Mesenchymal stem cell (in vitro differentiated cells and primary cell): Measurements from ENCODE around the gene RPS6KB2.

Experiments used
- DNase-seq: peaks from one replicate; pipeline ENCODE4 v3.0.0-alpha.2; 2013
- H2AFZ ChIP-seq: one replicate; pipeline ENCODE4 v1.6.1; 2013; ENCODE audit warnings: low read depth, mild to moderate bottlenecking, control low read depth, inconsistent platforms, low read length, moderate library complexity
- H2AK5ac ChIP-seq: 2 replicates; pipeline ENCODE4 v1.6.1; 2013; ENCODE audit warnings: low read length, moderate library complexity, mild to moderate bottlenecking, inconsistent platforms; ENCODE audit not compliant: severe bottlenecking
- H2BK120ac ChIP-seq: one replicate; pipeline ENCODE4 v1.6.1; 2013; ENCODE audit warnings: low read depth, mild to moderate bottlenecking, inconsistent platforms, low read length, moderate library complexity
- H2BK12ac ChIP-seq, 2 experiments: one replicate each; pipeline ENCODE4 v1.6.1; 2013; ENCODE audit warnings: inconsistent platforms in 2 of 2, low read length in 2 of 2, mild to moderate bottlenecking in 2 of 2, moderate library complexity in 2 of 2, control low read depth in 1 of 2
- H2BK15ac ChIP-seq: one replicate; pipeline ENCODE4 v1.6.1; 2013; ENCODE audit warnings: mild to moderate bottlenecking, low read depth, inconsistent platforms; ENCODE audit not compliant: poor library complexity, severe bottlenecking
- H2BK5ac ChIP-seq: 2 replicates; pipeline ENCODE4 v1.6.1; 2013; ENCODE audit warnings: low read depth, mild to moderate bottlenecking, low read length, control low read depth, inconsistent platforms; ENCODE audit not compliant: poor library complexity, severe bottlenecking
- H3K14ac ChIP-seq, 2 experiments: one replicate each; pipeline ENCODE4 v1.6.1; 2013; ENCODE audit warnings: inconsistent platforms in 2 of 2, low read length in 2 of 2, control low read depth in 1 of 2, mild to moderate bottlenecking in 1 of 2, moderate library complexity in 1 of 2
- H3K18ac ChIP-seq, 2 experiments: one replicate each; pipeline ENCODE4 v1.6.1; 2013; ENCODE audit warnings: inconsistent platforms in 2 of 2, low read length in 2 of 2, control low read depth in 1 of 2, low read depth in 1 of 2, mild to moderate bottlenecking in 1 of 2
- H3K23ac ChIP-seq, 2 experiments: one replicate each; pipeline ENCODE4 v1.6.1; 2013; ENCODE audit warnings: inconsistent platforms in 2 of 2, low read length in 2 of 2, mild to moderate bottlenecking in 2 of 2, moderate library complexity in 2 of 2, control low read depth in 1 of 2
- H3K27ac ChIP-seq: 2 replicates; pipeline ENCODE4 v1.5.1; 2013; ENCODE audit warnings: mild to moderate bottlenecking, moderate library complexity, low read length, control low read depth, inconsistent platforms; ENCODE audit not compliant: poor library complexity, severe bottlenecking
- H3K27me3 ChIP-seq, 2 experiments: 2 replicates each; pipeline versions ENCODE4 v1.6.1 to v1.7.0; 2013; ENCODE audit warnings: low read length in 2 of 2, mild to moderate bottlenecking in 2 of 2, moderate library complexity in 2 of 2, control low read depth in 1 of 2, inconsistent platforms in 1 of 2; ENCODE audit not compliant: control insufficient read depth in 1 of 2, insufficient read depth in 1 of 2
- H3K36me3 ChIP-seq, 2 experiments: 2 replicates each; pipeline versions ENCODE4 v1.6.1 to v1.7.0; 2013; ENCODE audit warnings: low read length in 2 of 2, control low read depth in 1 of 2, inconsistent platforms in 1 of 2, low read depth in 1 of 2, mild to moderate bottlenecking in 1 of 2; ENCODE audit not compliant: insufficient read depth in 2 of 2, control insufficient read depth in 1 of 2
- H3K4ac ChIP-seq, 2 experiments: one replicate each; pipeline ENCODE4 v1.6.1; 2013; ENCODE audit warnings: inconsistent platforms in 2 of 2, low read length in 2 of 2, mild to moderate bottlenecking in 2 of 2, moderate library complexity in 2 of 2, control low read depth in 1 of 2, low read depth in 1 of 2
- H3K4me1 ChIP-seq: 2 replicates; pipeline ENCODE4 v1.6.1; 2013; ENCODE audit warnings: low read depth, low read length, control low read depth; ENCODE audit not compliant: control insufficient read depth, insufficient read depth
- H3K4me2 ChIP-seq: 2 replicates; pipeline ENCODE4 v1.6.1; 2013; ENCODE audit warnings: low read length, mild to moderate bottlenecking, inconsistent platforms; ENCODE audit not compliant: poor library complexity, severe bottlenecking
- H3K4me3 ChIP-seq, 2 experiments: 2 replicates each; pipeline versions ENCODE4 v1.5.1 to v1.7.0; 2013; ENCODE audit warnings: low read length in 2 of 2, mild to moderate bottlenecking in 2 of 2, control low read depth in 1 of 2, low read depth in 1 of 2; ENCODE audit not compliant: insufficient read depth in 1 of 2
- H3K79me1 ChIP-seq: replicated peaks from 2 replicates; pipeline ENCODE4 v1.6.1; 2013; ENCODE audit warnings: mild to moderate bottlenecking, control low read depth, low read length, inconsistent platforms; ENCODE audit not compliant: poor library complexity, severe bottlenecking
- H3K9ac ChIP-seq: 2 replicates; pipeline ENCODE4 v1.7.0; 2013; ENCODE audit warnings: mild to moderate bottlenecking, low read length, moderate library complexity
- H3K9me3 ChIP-seq: 2 replicates; pipeline ENCODE4 v1.7.0; 2013; ENCODE audit warnings: mild to moderate bottlenecking, low read length; ENCODE audit not compliant: control insufficient read depth
- H4K8ac ChIP-seq: one replicate; pipeline ENCODE4 v1.6.1; 2013; ENCODE audit warnings: inconsistent platforms, mild to moderate bottlenecking, low read length, moderate library complexity
- H4K91ac ChIP-seq: one replicate; pipeline ENCODE4 v1.6.1; 2013; ENCODE audit warnings: mild to moderate bottlenecking, low read length, inconsistent platforms
- WGBS: methylation state at CpG from one replicate; pipeline ENCODE4 v1.1.7; 2013; ENCODE audit warnings: mixed read lengths; 5-methylcytosine and 5-hydroxymethylcytosine counted together

Gene RPS6KB2

DNA sequence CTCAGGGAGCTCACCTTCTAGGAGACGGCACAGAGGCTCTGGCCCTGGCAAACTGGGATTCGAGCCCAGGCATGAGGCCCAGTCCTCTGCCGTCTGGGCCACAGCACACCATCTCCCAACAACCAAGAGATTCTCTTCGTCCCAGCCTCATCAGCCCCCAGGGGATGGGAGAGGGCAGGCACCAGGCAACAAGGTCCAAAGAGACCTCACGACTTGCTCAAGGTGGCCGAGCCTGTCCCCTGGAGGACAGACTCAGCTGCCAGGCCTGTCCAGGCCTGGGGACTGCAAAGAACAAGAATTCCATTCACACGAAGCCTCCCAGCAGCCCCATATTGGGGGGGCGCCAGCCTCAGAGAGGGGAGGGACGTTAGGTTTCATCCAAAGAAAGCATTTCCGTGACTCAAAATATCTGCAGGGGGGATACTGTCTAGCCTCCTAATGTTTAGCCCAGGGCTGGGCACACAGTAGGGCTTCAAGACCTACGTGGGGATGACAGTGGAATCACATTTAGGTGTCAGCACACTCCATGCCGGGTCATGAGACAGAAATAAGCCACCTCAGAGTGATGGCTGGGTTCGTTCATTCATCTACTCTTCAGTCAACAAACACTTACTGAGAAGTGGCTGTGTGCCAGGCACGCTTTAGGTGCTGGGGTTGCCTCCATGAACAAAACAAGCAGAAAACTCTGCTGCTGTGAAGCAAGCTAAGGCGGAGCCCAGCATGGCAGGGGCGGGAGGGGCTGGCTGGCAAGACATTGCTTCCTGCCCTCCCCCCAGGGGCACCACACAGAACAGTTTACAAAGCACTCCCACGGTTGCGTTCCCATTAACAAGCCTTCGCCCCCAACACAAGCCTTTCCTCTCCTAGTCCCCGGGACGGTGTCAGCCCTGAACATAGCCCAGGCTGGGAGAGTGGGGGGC is 11.6 kb upstream of the RPS6KB2 start:
- no peak for DNase-seq
- Histone ChIP-seq H3K14ac (no peak overlapping the region), H2AFZ (no peak overlapping the region), H3K9me3 (no peaks in the 10 kb centered on the region), H3K18ac (no peak overlapping the region), H4K8ac (no peak overlapping the region), H3K36me3 (peaks cover 0 to 4% of the 10 kb centered on the region in 2 experiments), H2AK5ac (no peak overlapping the region), H3K23ac (no peak overlapping the region), H2BK12ac (no peak overlapping the region), H2BK120ac (no peak overlapping the region), H4K91ac (no peak overlapping the region), H3K27me3 (peaks cover 22 to 44% of the 10 kb centered on the region in 2 experiments), H3K4ac (no peak overlapping the region), H3K4me1 (peaks cover 53% of the 10 kb centered on the region), H3K9ac (no peak overlapping the region), H3K79me1 (peaks cover 8% of the 10 kb centered on the region), H3K4me3 (no peak overlapping the region), H2BK15ac (no peak overlapping the region), H3K4me2 (no peak overlapping the region), H2BK5ac (no peak overlapping the region), H3K27ac (no peak overlapping the region)
- WGBS: 78% methylated on average over 21 of the region's 21 CpGs

DNA sequence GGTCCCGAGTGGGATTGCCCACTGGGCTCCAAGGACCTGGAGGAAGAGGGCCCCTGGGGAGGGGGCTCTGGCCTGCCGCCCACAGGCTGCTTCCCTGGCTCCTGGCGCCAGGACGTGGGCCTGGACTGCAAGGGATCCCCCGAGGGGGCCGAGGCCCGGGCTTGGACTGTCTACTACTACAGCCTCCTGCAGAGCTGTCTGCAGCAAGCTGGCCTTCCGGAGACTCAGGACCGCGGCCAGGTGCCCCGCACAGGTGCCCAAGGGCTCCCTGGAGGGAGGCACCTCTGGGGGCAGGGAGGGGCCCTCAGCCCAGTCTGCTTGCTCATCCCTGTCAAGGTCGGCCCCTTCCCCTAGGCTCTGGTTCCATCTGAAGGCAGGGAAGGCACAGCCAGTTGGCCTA is 10.9 kb upstream of the RPS6KB2 start:
- Histone ChIP-seq H4K91ac (no peak overlapping the region), H2BK120ac (no peak overlapping the region), H3K4me3 (no peak overlapping the region), H3K23ac (no peak overlapping the region), H2BK5ac (no peak overlapping the region), H2BK12ac (no peak overlapping the region), H3K4me1 (peaks cover 52% of the 10 kb centered on the region), H2AK5ac (no peak overlapping the region), H3K9me3 (no peaks in the 10 kb centered on the region), H3K27ac (no peak overlapping the region), H2BK15ac (no peak overlapping the region), H3K4me2 (no peak overlapping the region), H3K9ac (no peak overlapping the region), H4K8ac (no peak overlapping the region), H3K14ac (no peak overlapping the region), H3K36me3 (peaks cover 0 to 4% of the 10 kb centered on the region in 2 experiments), H3K27me3 (peaks cover 15 to 37% of the 10 kb centered on the region in 2 experiments), H2AFZ (no peak overlapping the region), H3K79me1 (peaks cover 8% of the 10 kb centered on the region), H3K18ac (no peak overlapping the region), H3K4ac (no peak overlapping the region)
- 89% methylated on average over 12 of the region's 12 CpGs for WGBS
- no peak for DNase-seq

DNA sequence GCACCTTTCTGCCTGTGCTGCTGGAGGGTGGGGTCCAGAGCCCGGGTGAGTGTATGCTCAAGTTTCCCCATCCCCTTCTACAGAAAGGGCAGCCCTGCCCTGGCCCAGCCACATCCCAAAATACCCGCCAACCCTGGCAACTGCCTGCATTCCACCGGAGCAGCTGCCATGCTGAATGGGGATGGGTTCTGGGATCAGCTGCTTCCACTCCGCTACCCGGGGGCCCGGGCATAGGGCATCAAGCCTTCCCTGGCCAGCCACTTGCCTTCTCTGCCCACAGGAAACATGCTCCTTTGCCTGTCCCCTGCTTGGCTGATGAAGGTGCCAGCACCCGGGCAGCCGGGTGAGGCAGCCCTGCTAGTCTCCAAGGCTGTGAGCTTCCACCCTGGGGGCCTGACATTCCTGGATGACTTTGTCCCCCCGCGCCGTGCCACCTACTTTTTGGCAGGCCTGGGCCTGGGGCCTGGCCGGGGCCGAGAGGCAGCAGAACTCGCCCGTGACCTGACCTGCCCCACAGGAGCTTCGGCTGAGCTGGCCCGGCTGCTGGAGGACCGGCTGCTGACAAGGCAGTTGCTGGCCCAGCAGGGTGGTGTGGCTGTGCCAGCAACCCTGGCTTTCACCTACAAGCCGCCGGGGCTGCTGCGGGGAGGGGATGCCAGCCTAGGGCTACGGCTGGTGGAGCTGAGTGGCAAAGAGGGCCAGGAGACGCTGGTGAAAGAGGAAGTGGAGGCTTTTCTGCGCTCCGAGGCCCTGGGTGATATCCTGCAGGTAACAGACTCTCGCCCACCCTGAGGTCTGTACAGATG is 9.6 kb upstream of the RPS6KB2 start:
- Histone ChIP-seq H3K79me1 (peaks cover 8% of the 10 kb centered on the region), H4K8ac (no peak overlapping the region), H3K9ac (no peak overlapping the region), H3K4me2 (no peak overlapping the region), H3K18ac (no peak overlapping the region), H4K91ac (no peak overlapping the region), H3K4me3 (peak overlapping the region in 1 of 2 experiments; percentile 15), H3K36me3 (peaks cover 0 to 7% of the 10 kb centered on the region in 2 experiments), H2BK5ac (no peak overlapping the region), H3K9me3 (no peaks in the 10 kb centered on the region), H3K27ac (no peak overlapping the region), H2BK12ac (no peak overlapping the region), H3K23ac (no peak overlapping the region), H3K4me1 (peaks cover 54% of the 10 kb centered on the region), H2BK120ac (no peak overlapping the region), H3K4ac (no peak overlapping the region), H3K14ac (no peak overlapping the region), H3K27me3 (peaks cover 5 to 25% of the 10 kb centered on the region in 2 experiments), H2AK5ac (peak overlapping the region; percentile 34), H2BK15ac (no peak overlapping the region), H2AFZ (no peak overlapping the region)
- 95% methylated on average over 26 of the region's 26 CpGs for WGBS
- DNase-seq: no peak
